GM19395 (cell line): ENCODE data around the gene ADAD2.

Experiments used
- ATAC-seq: cut with Tn5 transposase; IDR thresholded peaks from one replicate; pipeline ENCODE4 v1.9.1; 2021; ENCODE audit warnings: mild to moderate bottlenecking, moderate library complexity; ENCODE audit not compliant: unreplicated experiment

ADAD2 gene

DNA sequence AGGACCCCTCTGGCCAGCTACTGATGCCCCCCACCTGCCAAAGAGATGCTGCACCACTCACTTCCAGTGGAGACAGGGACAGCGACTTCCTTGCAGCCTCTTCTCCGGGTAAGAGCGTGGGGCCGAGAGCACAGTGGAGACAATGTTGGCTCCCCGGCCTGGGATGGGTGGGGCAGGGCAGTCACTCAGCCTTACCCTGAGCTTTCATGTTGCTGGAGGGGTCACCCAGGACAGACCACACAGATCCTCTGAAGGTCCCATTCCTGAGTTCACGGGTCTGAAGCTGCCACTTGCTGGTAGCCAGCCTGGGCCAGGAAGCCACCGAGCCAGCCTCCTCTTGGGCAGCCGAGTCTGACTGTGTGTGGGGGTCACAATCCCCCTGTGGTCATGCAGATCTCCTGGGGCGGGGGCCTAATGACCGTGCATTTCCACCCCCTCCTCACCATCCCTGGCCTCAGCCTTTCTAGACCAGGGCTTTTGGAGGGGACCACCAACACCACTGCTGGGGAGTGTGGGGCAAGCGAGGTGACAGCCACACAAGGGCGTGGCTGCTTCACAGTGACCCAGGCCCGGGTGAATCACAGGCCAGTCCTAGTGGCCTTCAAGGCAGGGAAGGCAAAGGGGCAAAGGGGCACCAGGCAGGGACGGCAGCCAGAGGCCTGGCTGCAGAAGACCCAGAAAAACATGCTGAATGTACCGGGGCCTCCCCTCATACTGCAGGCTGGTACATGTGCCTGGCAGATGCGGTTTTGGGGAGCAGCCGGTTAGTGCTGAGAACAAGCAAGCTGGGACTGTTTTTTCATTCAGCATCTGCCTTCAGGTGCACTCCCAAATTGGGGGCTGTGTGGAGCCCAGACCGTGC is 14.5 kb upstream of the ADAD2 start:
- no peak for ATAC-seq

DNA sequence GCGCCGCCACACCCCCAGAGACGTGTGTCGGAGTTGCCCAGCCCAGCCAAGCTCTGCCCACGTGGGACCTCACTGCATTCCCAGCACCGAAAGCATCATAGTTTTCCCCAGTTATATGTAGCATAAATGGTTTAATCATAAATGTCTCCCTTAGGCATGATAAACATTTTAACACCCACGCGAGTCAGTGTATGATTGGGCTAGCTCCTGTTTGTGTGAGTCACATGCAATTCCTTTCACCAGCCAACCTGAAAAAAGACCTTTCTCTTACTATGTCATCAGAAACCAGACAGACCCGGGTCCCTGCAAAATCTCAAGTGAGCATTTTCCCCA is 13.2 kb upstream of the ADAD2 start:
- ATAC-seq = no peak

DNA sequence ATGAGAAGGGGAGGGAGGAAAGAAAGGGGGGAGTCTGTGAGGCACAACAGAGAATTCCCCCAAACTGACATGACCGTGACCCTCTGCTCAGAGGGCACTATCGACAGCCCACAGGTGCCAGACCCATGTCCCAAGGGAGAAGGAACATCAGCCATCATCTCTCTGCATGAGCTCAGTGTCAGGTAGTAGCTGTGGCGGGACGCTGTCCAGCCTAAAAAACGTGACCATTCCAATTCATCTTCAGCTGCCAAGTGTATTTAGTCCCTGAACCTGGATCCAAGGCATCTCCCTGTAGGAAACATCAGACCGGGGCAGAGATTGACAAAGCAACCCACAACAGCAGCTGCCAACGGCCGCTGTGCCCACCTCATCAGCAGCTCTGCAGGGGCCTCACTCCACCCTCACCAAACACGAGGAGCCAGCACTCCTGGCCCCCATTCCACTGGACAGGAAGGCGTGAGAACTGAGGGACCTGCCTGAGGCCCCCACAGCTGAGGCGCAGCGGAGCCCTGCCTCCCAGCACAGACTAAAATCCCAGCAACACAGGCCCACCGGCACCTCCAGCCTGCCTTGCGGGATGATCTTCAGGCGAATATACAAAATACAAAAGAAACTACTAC is 12.7 kb upstream of the ADAD2 start:
- no peak for ATAC-seq

DNA sequence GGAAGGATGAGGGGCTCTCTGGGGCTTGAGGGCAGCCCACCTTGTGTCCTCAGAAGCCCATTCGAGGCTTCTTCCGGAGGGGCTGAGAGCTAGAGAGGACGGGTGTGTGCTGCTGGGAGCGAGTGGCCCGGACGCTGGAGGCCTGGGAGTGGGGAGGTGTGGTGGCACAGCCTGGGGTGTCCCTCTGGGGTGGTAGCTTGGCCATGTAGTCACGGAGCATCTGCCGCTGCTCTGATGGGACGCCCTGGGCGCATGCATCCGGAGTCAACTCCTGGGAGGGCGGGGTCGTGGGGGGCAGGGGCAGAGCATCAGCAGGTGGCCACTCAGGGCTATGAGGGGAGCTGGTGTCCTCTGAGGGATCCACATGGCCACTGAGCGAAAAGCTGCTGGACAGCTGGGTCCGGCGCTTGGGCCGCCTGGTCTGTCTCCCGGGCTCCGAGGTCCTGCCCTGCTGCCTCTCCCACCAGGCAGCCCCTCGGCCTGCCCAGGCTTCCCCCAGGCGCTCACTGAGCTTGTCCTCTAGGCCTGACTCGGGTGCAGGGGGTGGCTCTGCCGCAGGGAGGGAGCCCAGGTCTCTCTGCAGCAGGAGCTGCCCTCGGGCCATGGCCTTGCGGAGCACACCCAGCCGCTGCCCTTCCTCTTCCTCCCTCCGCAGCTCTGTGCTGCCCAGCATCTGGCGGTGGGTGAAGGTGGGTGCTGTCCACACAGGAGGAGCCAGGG is 11.9 kb upstream of the ADAD2 start:
- no peak for ATAC-seq

DNA sequence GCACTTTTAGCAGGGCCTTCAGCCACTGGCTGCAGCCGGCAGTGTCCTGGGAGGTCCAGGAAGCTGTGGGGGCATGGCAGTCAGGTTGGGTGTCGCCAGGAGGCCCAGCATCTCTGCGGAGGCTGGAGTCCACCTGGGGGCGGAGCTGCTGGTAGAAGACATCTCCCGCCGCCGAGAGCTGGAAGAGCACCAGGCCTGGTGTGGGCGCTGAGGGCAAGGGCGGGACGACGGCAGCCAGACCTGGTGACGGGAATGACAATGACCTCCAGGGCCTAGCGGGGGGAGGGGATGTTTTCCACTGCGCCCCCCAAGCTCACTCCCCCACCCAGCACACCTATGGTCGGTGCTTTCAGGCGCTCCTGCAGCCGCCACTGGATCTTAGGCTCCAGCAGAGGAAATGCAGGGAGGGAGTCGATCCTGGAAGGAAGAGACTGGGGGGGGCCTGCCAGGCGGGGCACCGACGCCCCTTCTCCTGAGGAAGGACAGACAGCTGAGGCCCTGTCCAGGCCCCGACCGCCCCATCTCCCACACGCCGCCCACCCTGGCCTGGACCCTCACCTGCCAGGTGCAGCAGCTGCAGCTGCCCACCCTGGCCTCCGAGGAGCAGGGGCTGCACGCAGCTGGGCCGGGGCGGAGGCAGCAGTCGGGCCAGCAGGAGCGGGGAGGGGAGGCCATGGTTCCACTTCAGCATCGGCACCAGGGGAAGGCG is 11.2 kb upstream of the ADAD2 start:
- no peak for ATAC-seq

DNA sequence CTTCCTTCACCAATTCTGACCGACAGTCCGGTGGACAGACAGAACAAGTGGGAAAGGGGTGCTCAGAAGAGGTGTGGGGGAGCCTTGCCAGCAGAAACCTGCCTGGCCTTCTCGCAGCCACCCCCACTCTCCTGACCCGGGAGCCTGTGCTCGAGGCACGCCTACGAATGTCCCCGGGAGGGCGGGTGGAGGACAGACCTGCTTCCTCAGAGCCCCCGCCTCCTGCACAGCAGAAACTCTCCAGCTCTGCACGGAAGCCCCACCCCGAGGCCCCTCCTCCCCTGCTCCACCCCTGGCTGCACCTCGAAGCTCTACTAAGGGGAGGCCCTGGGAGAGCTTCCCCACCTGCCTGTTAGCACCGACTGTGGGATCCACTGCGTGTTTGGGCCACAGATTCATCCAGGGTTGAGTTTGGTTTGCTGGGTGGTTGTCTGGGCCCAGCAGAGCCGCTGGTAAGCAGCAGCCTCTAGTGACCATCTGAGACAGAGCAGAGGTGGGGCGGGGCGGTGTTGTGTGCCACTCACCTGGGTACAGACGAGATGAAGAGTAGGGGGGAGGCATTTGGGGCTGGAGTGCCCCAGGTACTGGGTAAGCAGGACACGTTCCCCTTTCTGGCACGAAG is 10.3 kb upstream of the ADAD2 start:
- no peak for ATAC-seq

DNA sequence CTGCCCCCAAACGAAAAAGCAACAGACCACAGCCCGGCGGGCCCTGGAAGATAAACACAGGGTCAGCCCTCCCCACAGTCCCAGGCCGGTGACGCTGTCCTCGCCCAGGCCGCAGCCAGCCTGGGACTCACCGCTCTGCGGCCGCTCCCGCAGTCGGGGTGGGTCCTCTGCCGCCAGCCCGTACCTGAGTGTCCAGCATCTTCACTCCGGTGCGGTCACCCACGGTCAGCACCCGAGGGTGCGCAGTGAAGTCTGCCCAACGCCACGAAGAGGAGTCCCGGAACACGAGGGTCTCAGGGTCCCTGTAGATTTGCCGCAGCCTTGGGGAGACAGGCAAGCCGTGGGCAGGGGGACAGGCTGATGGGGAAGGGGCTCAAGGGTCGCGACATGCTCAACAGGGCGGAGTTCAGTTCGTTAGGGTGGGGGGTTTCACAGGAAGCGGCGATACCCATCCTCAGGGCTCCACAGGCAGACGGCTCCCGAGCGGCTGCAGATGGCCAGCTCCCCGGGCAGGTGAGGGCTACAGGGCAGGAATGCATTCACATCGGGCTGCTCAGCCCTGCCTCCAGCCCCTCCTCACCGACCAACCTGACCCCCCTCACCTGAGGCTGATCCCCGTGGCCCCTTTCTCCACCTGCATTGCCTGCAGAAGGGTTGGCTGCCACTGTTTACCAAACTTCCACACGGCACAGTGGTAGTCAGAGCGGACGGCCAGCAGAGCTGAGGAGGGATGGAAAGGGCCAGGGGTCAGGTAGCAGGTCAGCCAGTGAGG is 9.6 kb upstream of the ADAD2 start:
- no peak for ATAC-seq

DNA sequence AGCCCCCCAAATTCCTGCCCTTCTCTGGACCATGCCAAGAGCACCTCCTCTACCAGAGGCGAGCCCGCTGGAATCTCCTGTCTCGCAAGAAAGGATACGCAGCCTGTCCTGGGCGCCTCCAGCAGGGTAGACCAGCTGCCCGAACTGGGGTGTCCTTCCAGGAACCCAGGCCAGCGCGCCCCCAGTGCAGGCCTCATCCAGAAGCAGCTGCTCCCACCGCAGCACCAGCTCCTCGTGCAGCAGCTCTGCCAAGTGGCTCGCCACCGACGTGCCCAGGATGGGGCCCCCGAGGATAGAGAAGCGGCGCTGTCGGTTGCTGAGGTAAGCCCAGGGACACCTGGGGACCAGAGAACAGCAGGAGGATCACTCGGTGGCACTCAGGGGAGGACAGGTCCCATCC is 8.9 kb upstream of the ADAD2 start:
- no peak for ATAC-seq

DNA sequence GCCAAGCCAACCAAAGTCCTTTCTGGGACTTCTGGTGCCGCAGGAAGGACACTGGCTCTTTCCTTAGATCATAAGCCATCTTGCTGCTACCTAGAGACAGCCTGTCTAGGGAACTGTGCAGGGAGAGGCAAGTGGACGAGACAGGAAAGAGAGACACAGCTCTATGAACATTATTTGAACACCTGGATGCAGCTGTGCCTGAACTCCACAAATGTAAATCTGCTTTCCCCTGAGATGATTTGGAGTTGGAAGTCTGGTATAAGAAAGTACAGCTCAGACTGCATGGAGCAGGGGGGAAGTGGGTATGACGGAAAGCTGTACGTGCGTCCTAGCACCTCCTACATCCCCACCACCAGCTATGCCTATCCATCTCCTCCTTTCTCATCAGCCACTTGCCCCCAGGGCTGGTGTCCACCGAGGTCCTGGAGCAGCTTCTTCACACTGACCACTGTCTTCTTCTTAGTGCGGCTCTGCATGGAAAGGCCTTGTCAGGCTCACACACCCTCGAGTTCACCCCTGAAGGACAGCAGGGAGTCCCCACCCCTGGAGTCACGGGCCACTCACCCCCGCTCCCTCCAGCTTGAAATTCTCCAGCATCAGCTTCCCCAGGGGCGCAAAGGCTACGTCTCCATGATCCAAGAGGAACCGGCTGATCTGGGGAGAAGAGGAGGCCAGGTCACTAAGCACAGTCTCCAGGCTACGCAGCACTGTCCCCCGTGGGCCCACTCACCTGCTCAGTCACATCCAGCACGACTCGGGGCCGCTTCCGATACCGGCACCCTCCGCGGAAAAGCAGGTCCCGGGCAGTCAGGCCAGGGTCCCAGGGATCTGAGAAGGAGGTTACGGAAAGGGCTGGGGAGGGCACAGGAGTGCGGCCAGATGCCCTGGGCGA is 8.0 kb upstream of the ADAD2 start:
- ATAC-seq = no peak

DNA sequence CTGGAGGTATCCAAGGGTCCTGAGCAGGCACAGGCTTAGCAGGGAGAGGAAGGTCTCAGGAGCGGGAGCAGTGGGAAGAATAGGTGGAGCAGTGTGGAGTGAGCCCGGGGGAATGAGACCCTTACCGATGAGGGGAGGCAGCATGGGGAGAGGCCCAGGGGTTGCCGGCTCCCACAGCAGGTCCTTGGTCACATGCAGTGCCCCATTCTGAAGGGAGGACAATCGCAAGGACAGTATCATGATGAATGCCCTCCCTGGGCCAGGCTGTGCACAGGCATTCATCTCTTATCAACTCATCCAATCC is 7.4 kb upstream of the ADAD2 start:
- ATAC-seq = no peak

DNA sequence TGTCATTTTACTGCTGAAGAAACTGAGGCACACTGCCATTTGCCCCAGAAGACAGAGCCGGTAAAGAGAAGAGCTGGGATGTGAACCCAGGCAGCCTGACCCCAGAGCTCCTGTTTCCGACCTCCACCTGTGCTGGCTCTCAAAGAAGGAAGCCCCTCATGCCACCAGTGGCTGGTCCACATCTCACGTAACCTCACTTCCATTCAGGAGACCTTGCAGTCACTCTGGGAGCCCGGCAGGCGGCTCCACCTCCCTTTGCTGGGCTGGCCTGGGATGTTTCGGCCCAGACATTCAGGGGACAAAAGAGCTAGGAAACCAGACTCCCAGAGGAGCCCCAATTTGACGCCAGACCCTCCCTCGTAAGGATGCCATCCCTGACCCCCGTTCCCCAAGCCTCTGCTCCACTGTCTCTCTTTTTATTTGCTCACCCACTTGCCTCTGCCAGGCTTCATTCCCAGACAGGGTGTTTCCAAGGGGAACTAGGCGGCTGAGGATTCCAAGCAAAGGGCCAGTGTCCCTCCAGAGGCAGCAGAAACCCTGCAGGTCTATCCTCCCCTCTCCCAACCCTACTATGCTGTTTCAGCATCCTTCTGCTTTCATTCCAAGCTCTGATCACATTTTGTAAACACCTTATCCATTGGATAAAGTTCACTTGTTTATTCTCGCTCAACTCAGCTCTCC is 6.9 kb upstream of the ADAD2 start:
- ATAC-seq = no peak

DNA sequence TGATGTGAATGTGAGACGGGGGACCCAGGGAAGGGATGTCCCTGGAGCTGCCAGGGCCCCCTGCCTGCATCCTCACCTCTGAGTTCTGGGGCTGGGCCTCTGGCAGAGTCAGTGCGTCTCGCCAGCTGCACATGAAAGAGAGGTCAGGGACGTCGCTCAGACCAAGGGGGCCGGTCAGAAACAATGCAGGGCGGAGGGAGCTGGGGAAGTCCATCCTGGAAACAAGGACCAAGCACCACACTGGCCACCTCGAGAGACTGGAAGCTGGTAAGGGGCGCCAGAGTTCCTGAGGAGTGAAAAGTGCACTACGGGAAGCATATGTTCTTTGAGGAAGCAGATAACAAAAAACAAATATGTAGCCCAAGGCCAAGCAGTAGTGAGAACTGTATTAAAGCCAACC is 6.2 kb upstream of the ADAD2 start:
- no peak for ATAC-seq

DNA sequence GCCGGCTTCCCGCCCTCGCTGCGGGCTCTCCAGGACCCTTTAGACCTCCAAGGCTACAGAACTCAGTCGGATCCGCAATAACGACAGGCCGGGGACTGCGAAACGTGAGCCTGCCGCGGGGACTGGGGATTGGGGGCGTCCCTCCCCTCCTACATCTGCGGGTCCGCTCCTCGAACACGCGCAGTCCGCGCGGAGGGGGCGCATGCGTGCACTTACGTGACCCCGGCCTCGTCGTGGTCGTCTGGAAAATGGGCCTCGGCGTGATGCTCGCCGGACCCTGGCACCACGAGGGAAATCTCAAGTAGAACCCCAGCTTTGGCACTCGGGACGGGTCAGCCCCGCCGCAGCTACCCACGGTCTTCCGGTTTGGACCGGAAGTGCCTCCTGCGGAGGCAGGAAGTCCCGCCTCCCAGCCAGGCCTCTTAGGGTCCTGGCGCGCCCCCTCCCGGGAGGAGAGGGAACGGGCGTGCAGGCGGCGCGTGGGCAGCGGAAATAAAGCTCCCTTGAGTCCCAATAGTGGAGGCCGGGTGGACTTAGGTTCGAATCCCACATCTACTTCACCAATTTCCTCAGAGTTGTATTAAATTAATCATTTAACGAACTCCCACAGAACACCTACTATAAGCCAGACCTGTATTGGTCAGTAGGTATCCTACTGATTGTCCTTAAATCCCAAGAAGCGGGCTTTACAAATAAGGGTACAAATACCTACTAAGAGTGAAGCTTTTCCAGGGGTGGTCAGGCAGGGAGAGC is 4.1 kb upstream of the ADAD2 start, which contains the start of gene TAF1C:
Gene TAF1C (minus strand): TSS at position 373 of the 753 bp plus-strand sequence. CDS start 2,069 bp downstream, outside the sequence.
- ATAC-seq = peak; percentile 98

DNA sequence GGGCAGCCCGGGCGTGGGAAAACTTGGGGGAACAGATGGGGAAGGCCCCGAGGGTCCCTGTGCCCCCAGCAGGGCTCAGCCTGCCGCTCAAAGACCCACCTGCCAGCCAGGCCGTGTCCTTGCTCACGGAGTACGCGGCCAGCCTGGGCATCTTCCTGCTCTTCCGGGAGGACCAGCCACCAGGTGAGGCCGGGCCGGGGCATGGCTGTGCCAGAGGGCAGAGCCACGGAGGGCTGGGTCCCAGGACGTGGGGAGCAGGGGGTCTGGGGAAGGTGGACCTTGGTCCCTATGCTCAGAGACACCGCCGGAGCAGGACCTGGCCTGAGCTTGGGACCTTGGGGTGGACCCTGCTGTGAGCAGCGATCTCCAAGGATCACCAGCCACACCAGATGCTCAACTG is 509 bp downstream of the ADAD2 start:
- no peak for ATAC-seq

DNA sequence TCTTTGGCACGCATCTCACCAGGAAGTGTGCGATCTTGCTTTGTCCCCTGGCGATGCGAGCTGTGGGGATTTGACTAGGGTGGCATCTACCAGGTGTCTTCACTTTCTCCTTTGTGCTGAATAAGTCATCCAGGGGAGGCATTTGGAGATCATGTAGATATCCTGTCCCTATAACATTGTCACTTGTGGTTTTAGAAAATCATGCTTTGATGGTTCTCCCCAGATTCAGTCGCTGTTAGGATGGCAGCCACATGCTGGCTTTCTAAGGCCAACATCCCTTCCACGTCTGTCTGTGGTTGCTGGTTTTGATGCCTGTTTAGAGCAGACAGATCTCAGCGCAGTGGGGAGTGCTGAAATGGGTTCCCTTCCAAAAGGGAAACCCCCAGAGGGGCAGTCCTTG is 2.5 kb downstream of the ADAD2 start:
- no peak for ATAC-seq

DNA sequence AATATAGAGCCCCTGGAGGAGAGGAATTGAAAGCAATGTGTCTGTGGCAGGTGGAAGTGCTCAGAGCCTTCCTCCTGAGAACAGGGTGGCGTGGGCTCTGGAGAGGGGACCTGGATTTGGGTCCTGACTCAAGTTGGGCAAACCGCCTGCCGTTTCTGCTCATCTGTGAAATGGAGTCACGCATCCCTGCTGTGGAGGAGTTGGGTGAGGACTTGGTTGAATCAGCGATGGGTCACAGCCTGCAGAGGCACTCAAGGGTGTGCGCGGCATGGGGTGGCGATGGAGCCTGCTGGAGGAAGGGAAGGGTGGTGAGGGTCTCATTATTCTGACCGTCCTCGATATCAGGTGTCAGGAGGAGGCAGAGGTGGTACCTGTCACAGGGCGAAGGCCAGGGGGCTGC is 3.1 kb downstream of the ADAD2 start:
- no peak for ATAC-seq

DNA sequence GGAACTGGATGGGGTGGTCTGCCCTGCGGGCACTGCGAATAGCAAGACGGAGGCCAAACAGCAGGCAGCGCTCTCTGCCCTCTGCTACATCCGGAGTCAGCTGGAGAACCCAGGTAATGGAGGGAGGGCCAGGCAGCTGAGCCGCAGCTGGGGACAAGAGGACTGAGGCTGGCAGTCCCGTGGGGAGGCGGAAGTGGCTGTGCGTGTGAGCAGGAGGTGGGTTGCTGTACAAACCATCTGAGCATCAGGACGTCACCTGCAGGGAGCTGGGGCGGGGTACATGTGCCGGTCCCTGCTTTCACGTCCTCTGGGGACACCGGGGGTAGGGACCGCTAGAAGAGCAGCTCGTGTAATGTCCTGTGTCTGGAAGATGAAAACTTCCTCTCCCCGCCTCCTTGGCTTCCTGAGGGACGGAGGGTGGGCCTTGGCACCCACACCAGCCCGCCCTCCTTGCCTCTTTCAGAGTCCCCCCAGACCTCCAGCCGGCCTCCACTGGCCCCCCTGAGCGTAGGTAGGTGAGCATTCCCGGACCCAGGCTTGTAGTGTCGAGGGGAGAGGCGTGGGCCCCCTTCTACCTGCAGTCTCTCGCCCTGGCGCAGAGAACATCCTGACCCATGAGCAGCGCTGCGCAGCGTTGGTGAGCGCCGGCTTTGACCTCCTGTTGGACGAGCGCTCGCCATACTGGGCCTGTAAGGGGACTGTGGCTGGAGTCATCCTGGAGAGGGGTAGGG is 3.7 kb downstream of the ADAD2 start:
- no peak for ATAC-seq
